Hematopoietic multipotent progenitor cell treated with erythropoietin and hydrocortisone succinate and interleukin-3 and kit ligand, for 4 days (in vitro differentiated cells): ENCODE data around the gene CLEC2L.

Source experiments
- DNase-seq: peaks from one replicate; pipeline ENCODE4 v3.0.0-alpha.2; 2015

The CLEC2L gene

GRCh38 chr7:139559364-139560105 lies 36.0 kb downstream of the CLEC2L start:
- DNase-seq, result no peak

GRCh38 chr7:139560199-139560598 lies 36.7 kb downstream of the CLEC2L start:
- DNase-seq, result no peak

- DNase-seq, result no peak
Measured at GRCh38 chr7:139560678-139561077, 37.2 kb downstream of the CLEC2L start.

- no peak for DNase-seq
Measured at GRCh38 chr7:139562491-139562890, 39.0 kb downstream of the CLEC2L start.

GRCh38 chr7:139562961-139563565 lies 39.6 kb downstream of the CLEC2L start:
- DNase-seq, result no peak

- DNase-seq, result no peak
Measured at GRCh38 chr7:139563856-139564255, 40.4 kb downstream of the CLEC2L start.

- DNase-seq, result no peak
Measured at GRCh38 chr7:139566075-139566474, 42.6 kb downstream of the CLEC2L start.

- DNase-seq, result no peak
Measured at GRCh38 chr7:139566736-139567646, 43.5 kb downstream of the CLEC2L start.

- no peak for DNase-seq
Measured at GRCh38 chr7:139567647-139568345, 44.3 kb downstream of the CLEC2L start.

GRCh38 chr7:139568346-139568675 lies 44.8 kb downstream of the CLEC2L start:
- no peak for DNase-seq

GRCh38 chr7:139568813-139569490 lies 45.5 kb downstream of the CLEC2L start:
- DNase-seq, result no peak

GRCh38 chr7:139570119-139570518 lies 46.6 kb downstream of the CLEC2L start:
- no peak for DNase-seq

GRCh38 chr7:139570626-139571025 lies 47.1 kb downstream of the CLEC2L start:
- DNase-seq, result no peak

- no peak for DNase-seq
Measured at GRCh38 chr7:139571190-139571589, 47.7 kb downstream of the CLEC2L start.

- DNase-seq, result no peak
Measured at GRCh38 chr7:139571651-139572050, 48.2 kb downstream of the CLEC2L start.

- DNase-seq, result no peak
Measured at GRCh38 chr7:139572071-139572470, 48.6 kb downstream of the CLEC2L start.

GRCh38 chr7:139572704-139573385 lies 49.4 kb downstream of the CLEC2L start:
- no peak for DNase-seq

- no peak for DNase-seq
Measured at GRCh38 chr7:139573871-139574270, 50.4 kb downstream of the CLEC2L start.

- no peak for DNase-seq
Measured at GRCh38 chr7:139574618-139575337, 51.3 kb downstream of the CLEC2L start.

GRCh38 chr7:139575338-139575680 lies 51.8 kb downstream of the CLEC2L start:
- no peak for DNase-seq
